A673 (cell line): ENCODE measurements around the gene RBM15B. TPM values are rescaled to one million over a fixed set of nuclear protein-coding genes. Genes with fewer than 3 reads are reported as not detected.

Experiments used
- BruUV-seq: library from RNA; stranded (reverse); fragments of 400-500 nt; replicated peaks from 2 replicates; lab custom pipeline; 2021; lab: Mats Ljungman, UMichigan
- CTCF ChIA-PET: fragments of 300-600 bp; sonication (Branson Sonifier 250); formaldehyde crosslinking; loops from one replicate; lab custom pipeline; 2022; ENCODE audit warnings: antibody characterized with exemption; lab: Charles Lee
- POLR2A ChIA-PET: fragments of 300-600 bp; sonication (Branson Sonifier 250); formaldehyde crosslinking; loops from one replicate; lab custom pipeline; 2022; ENCODE audit warnings: antibody characterized with exemption; ENCODE audit not compliant: low non-redundant PET; lab: Charles Lee
- DNase-seq: peaks from one replicate; pipeline ENCODE4 v3.0.0-alpha.2; 2015; ENCODE audit warnings: low spot score
- H3K27ac ChIP-seq: fragments of 200-600 bp; sonication (generic); 2 replicates; pipeline ENCODE4 v1.5.1; 2016; ENCODE audit warnings: mixed run types, low read depth, mild to moderate bottlenecking, mixed read lengths, antibody characterized with exemption, low read length; ENCODE audit not compliant: poor library complexity, severe bottlenecking
- H3K27me3 ChIP-seq: fragments of 200-600 bp; sonication (generic); replicated peaks from 2 replicates; pipeline ENCODE4 v1.6.1; 2017; ENCODE audit warnings: mixed run types, low read depth, mild to moderate bottlenecking, mixed read lengths, antibody characterized with exemption, low read length; ENCODE audit not compliant: insufficient read depth, poor library complexity
- H3K36me3 ChIP-seq: fragments of 200-600 bp; sonication (generic); 2 replicates; pipeline ENCODE4 v1.6.1; 2016; ENCODE audit warnings: mixed run types, mild to moderate bottlenecking, mixed read lengths, antibody characterized with exemption, low read length; ENCODE audit not compliant: insufficient read depth, poor library complexity, severe bottlenecking
- H3K4me1 ChIP-seq: fragments of 200-600 bp; sonication (generic); 2 replicates; pipeline ENCODE4 v1.6.1; 2017; ENCODE audit warnings: mixed run types, mild to moderate bottlenecking, mixed read lengths, antibody characterized with exemption, low read length; ENCODE audit not compliant: insufficient read depth, poor library complexity, severe bottlenecking
- H3K4me3 ChIP-seq: fragments of 200-600 bp; sonication (generic); 2 replicates; pipeline ENCODE4 v1.5.1; 2016; ENCODE audit warnings: low read depth, mixed run types, mild to moderate bottlenecking, mixed read lengths, low read length; ENCODE audit not compliant: poor library complexity, severe bottlenecking
- H3K9me3 ChIP-seq: fragments of 200-600 bp; sonication (generic); 2 replicates; pipeline ENCODE4 v1.6.1; 2016; ENCODE audit warnings: mixed run types, low read depth, mild to moderate bottlenecking, mixed read lengths, antibody characterized with exemption, low read length; ENCODE audit not compliant: poor library complexity, severe bottlenecking
- CTCF ChIP-seq: fragments of 300-800, 200-600 bp; sonication (generic); conservative IDR thresholded peaks from 2 replicates; pipeline ENCODE4 v1.5.1; 2017; ENCODE audit warnings: low read depth, mild to moderate bottlenecking, antibody characterized with exemption, low read length, moderate library complexity, mixed read lengths
- EZH2 ChIP-seq: fragments of 200-600 bp; sonication (generic); IDR thresholded peaks from 2 replicates; pipeline ENCODE4 v1.6.1; 2017; ENCODE audit warnings: borderline replicate concordance, low read depth, mild to moderate bottlenecking, mixed read lengths, antibody characterized with exemption, low read length; ENCODE audit not compliant: poor library complexity, severe bottlenecking
- intact Hi-C: fragments of 100-400 bp; cut with micrococcal nuclease; formaldehyde crosslinking; loops from one replicate; pipeline ENCODE4 v1.10.0; 2022; ENCODE audit not compliant: unreplicated experiment
- total RNA-seq: library from RNA; stranded (reverse); gene quantifications from 2 replicates; pipeline ENCODE4 v1.2.3, GENCODE V29; 2021

RBM15B gene
- total RNA-seq, 1 experiment from 2014 or later = 26.8 TPM

GRCh38 chr3:51434746-51435327 is 43.8 kb downstream of the RBM15B start:
- POLR2A ChIA-PET = no interaction called here
- H3K4me3 ChIP-seq = no peak overlapping the region
- DNase-seq = peak; percentile 43
- H3K4me1 ChIP-seq = no peaks in the 10 kb centered on the region
- CTCF ChIA-PET = no interaction called here
- H3K27me3 ChIP-seq = no peaks in the 10 kb centered on the region
- intact Hi-C loops = no loop called here
- BruUV-seq = no TSS peak
- no peaks in the 10 kb centered on the region for H3K9me3 ChIP-seq
- H3K27ac ChIP-seq = no peak overlapping the region
- H3K36me3 ChIP-seq = peaks cover 4% of the 10 kb centered on the region
- TF ChIP-seq EZH2 (no peak), CTCF (peak; percentile 65)

- peaks cover 9% of the 10 kb centered on the region for H3K36me3 ChIP-seq
- H3K9me3 ChIP-seq = no peaks in the 10 kb centered on the region
- no peak for DNase-seq
- POLR2A ChIA-PET = no interaction called here
- TF ChIP-seq CTCF (no peak), EZH2 (no peak)
- no TSS peak for BruUV-seq
- H3K27me3 ChIP-seq = no peaks in the 10 kb centered on the region
- no peak overlapping the region for H3K4me3 ChIP-seq
- H3K4me1 ChIP-seq = no peaks in the 10 kb centered on the region
- CTCF ChIA-PET = no interaction called here
- intact Hi-C loops = no loop called here
- H3K27ac ChIP-seq = no peak overlapping the region
These were observed 46.0 kb downstream of the RBM15B start for GRCh38 chr3:51436998-51437639.

- Histone ChIP-seq H3K4me3 (no peak overlapping the region), H3K27ac (no peak overlapping the region), H3K36me3 (peaks cover 9% of the 10 kb centered on the region), H3K27me3 (no peaks in the 10 kb centered on the region), H3K4me1 (no peaks in the 10 kb centered on the region), H3K9me3 (no peaks in the 10 kb centered on the region)
- ChIA-PET POLR2A (no interaction called here), CTCF (interaction anchor here (0.6 kb wide), 1 partner anchor 70 kb away, joined by 3 read pairs; no protein-coding TSS in a partner anchor)
- no peak for DNase-seq
- intact Hi-C loops = no loop called here
- BruUV-seq = no TSS peak
- TF ChIP-seq EZH2 = no peak
- no peak for TF ChIP-seq CTCF
These were observed 50.4 kb downstream of the RBM15B start for GRCh38 chr3:51441282-51442030.
